K562 (cell line): Measurements from ENCODE around the gene KMT2D. TPM values are rescaled to one million over a fixed set of nuclear protein-coding genes. Genes with fewer than 3 reads are reported as not detected.

Source experiments
- CHD4 ChIP-seq: fragments of 200-600 bp; sonication (generic); IDR thresholded peaks from 3 replicates; pipeline ENCODE4 v1.6.1; 2012; ENCODE audit warnings: low read depth, mild to moderate bottlenecking, mixed read lengths, low read length, inconsistent platforms; ENCODE audit not compliant: insufficient read depth, insufficient replicate concordance, poor library complexity, severe bottlenecking
- FUS ChIP-seq: fragments of 200-400 bp; formaldehyde crosslinking; optimal IDR thresholded peaks from 2 replicates; pipeline ENCODE3; 2017; ENCODE audit warnings: low read depth, low read length
- OTX1 ChIP-seq: fragments of 450-650 bp; formaldehyde crosslinking; IDR thresholded peaks from 2 replicates; pipeline ENCODE4 v1.4.0; 2022; ENCODE audit warnings: mild to moderate bottlenecking
- SMARCE1 ChIP-seq: fragments of 450-650 bp; IDR thresholded peaks from 2 replicates; pipeline ENCODE4 v1.7.1; 2016; ENCODE audit warnings: mild to moderate bottlenecking
- SMC3 ChIP-seq: conservative IDR thresholded peaks from 2 replicates; pipeline ENCODE4 v1.6.1; 2011; ENCODE audit warnings: low read depth, low read length, improper control_type of control experiment; ENCODE audit not compliant: insufficient read depth
- TCF3 ChIP-seq: sonication (generic); formaldehyde crosslinking; IDR thresholded peaks from 2 replicates; pipeline ENCODE4 v1.4.0; 2020; ENCODE audit warnings: mild to moderate bottlenecking, missing genetic modification reagents
- XRCC4 ChIP-seq: IDR thresholded peaks from one replicate; pipeline ENCODE4 v1.6.1; 2011; ENCODE audit not compliant: insufficient read depth, insufficient read length; ENCODE audit errors: extremely low read depth
- ZFPM2 ChIP-seq: fragments of 250-450 bp; sonication (Bioruptor Pico); IDR thresholded peaks from 2 replicates; pipeline ENCODE4 v1.5.1; 2022; ENCODE audit warnings: mild to moderate bottlenecking
- ZKSCAN1 ChIP-seq: fragments of 150-350 bp; IDR thresholded peaks from 2 replicates; pipeline ENCODE4 v1.6.1; 2016; ENCODE audit warnings: low read depth, low read length
- ZNF165 ChIP-seq: fragments of 250-450 bp; sonication (Bioruptor Pico); IDR thresholded peaks from 2 replicates; pipeline ENCODE4 v1.4.0; 2020; ENCODE audit warnings: borderline replicate concordance
- ZNF316 ChIP-seq: fragments of 450-650 bp; IDR thresholded peaks from 2 replicates; pipeline ENCODE4 v1.6.1; 2016
- ZNF318 ChIP-seq, 2 experiments: fragments of 450-650 bp; IDR thresholded peaks; 2 replicates each; pipeline ENCODE4 v1.6.1; 2016; ENCODE audit warnings: mild to moderate bottlenecking in 2 of 2, borderline replicate concordance in 1 of 2, low read depth in 1 of 2, moderate library complexity in 1 of 2
- polyA plus RNA-seq, 8 experiments: library from polyadenylated mRNA; depleted of rRNA in 4 of 8; stranded (reverse) in 5 of 8; unstranded in 3 of 8; fragments of >200 nt; fragmentation: Nextera tagmentation in 2 of 8; fragmentation: Illumina TruSeq in 1 of 8; extraction: Ambion mirVana in 2 of 8; extraction: Trizol in 1 of 8; gene quantifications; 2 replicates each; pipeline versions ENCODE4 v1.2.1 to v1.2.3, GENCODE V29; 2011 to 2014; ENCODE audit warnings: inconsistent platforms in 1 of 8, missing spikeins in 1 of 8
- total RNA-seq, 7 experiments: library from RNA; depleted of rRNA in 6 of 7; stranded (reverse); fragments of >200 nt in 6 of 7; fragmentation: Illumina TruSeq in 2 of 7; extraction: Trizol in 2 of 7; gene quantifications; 2 replicates each; pipeline versions ENCODE4 v1.2.1 to v1.2.3, GENCODE V29; 2011 to 2021; ENCODE audit warnings: low replicate concordance in 1 of 7
- TF ChIP-seq, protein P1 (sequence below): fragments of 150-350 bp; IDR thresholded peaks from 2 replicates; pipeline ENCODE4 v1.6.1; 2014; ENCODE audit warnings: low read depth, mild to moderate bottlenecking, low read length, borderline replicate concordance
- TF ChIP-seq, protein P2 (sequence below): fragments of 250-450 bp; sonication (Bioruptor Pico); IDR thresholded peaks from 2 replicates; pipeline ENCODE4 v1.4.0; 2020; ENCODE audit warnings: mild to moderate bottlenecking, moderate library complexity

The KMT2D gene
- total and polyA plus RNA-seq, 9 of the 15 experiments (the other 6 are each of a cell fraction or from before 2014, with no cell fraction given), result 0.22 to 93.7 (median 13.7) TPM

- TF ChIP-seq, protein P1, sequence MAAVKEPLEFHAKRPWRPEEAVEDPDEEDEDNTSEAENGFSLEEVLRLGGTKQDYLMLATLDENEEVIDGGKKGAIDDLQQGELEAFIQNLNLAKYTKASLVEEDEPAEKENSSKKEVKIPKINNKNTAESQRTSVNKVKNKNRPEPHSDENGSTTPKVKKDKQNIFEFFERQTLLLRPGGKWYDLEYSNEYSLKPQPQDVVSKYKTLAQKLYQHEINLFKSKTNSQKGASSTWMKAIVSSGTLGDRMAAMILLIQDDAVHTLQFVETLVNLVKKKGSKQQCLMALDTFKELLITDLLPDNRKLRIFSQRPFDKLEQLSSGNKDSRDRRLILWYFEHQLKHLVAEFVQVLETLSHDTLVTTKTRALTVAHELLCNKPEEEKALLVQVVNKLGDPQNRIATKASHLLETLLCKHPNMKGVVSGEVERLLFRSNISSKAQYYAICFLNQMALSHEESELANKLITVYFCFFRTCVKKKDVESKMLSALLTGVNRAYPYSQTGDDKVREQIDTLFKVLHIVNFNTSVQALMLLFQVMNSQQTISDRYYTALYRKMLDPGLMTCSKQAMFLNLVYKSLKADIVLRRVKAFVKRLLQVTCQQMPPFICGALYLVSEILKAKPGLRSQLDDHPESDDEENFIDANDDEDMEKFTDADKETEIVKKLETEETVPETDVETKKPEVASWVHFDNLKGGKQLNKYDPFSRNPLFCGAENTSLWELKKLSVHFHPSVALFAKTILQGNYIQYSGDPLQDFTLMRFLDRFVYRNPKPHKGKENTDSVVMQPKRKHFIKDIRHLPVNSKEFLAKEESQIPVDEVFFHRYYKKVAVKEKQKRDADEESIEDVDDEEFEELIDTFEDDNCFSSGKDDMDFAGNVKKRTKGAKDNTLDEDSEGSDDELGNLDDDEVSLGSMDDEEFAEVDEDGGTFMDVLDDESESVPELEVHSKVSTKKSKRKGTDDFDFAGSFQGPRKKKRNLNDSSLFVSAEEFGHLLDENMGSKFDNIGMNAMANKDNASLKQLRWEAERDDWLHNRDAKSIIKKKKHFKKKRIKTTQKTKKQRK, result no peak
- TF ChIP-seq ZNF165 (CRISPR knock-in tag) (no peak), XRCC4 (no peak), SMARCE1 (no peak), OTX1 (CRISPR knock-in tag) (no peak), ZKSCAN1 (no peak), ZNF316 (peak; percentile 87), CHD4 (no peak), ZNF318 (IDR thresholded peaks at IDR 0.05; ENCODE audit: borderline replicate concordance in 1 of 2, low read depth in 1 of 2) (peak in 1 of 2 experiments; percentile 26; a peak in 1 of 4 replicates), FUS (no peak), TCF3 (CRISPR knock-in tag) (no peak), ZFPM2 (CRISPR knock-in tag) (no peak), SMC3 (no peak)
- TF ChIP-seq, protein P2, sequence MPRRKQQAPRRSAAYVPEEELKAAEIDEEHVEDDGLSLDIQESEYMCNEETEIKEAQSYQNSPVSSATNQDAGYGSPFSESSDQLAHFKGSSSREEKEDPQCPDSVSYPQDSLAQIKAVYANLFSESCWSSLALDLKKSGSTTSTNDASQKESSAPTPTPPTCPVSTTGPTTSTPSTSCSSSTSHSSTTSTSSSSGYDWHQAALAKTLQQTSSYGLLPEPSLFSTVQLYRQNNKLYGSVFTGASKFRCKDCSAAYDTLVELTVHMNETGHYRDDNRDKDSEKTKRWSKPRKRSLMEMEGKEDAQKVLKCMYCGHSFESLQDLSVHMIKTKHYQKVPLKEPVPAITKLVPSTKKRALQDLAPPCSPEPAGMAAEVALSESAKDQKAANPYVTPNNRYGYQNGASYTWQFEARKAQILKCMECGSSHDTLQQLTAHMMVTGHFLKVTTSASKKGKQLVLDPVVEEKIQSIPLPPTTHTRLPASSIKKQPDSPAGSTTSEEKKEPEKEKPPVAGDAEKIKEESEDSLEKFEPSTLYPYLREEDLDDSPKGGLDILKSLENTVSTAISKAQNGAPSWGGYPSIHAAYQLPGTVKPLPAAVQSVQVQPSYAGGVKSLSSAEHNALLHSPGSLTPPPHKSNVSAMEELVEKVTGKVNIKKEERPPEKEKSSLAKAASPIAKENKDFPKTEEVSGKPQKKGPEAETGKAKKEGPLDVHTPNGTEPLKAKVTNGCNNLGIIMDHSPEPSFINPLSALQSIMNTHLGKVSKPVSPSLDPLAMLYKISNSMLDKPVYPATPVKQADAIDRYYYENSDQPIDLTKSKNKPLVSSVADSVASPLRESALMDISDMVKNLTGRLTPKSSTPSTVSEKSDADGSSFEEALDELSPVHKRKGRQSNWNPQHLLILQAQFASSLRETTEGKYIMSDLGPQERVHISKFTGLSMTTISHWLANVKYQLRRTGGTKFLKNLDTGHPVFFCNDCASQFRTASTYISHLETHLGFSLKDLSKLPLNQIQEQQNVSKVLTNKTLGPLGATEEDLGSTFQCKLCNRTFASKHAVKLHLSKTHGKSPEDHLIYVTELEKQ (CRISPR knock-in tag), result no peak
Measured at GRCh38 chr12:49019120-49019430, 41.5 kb downstream of the KMT2D start (continued).
